Measurements from ENCODE around the gene VCL.

DNA sequence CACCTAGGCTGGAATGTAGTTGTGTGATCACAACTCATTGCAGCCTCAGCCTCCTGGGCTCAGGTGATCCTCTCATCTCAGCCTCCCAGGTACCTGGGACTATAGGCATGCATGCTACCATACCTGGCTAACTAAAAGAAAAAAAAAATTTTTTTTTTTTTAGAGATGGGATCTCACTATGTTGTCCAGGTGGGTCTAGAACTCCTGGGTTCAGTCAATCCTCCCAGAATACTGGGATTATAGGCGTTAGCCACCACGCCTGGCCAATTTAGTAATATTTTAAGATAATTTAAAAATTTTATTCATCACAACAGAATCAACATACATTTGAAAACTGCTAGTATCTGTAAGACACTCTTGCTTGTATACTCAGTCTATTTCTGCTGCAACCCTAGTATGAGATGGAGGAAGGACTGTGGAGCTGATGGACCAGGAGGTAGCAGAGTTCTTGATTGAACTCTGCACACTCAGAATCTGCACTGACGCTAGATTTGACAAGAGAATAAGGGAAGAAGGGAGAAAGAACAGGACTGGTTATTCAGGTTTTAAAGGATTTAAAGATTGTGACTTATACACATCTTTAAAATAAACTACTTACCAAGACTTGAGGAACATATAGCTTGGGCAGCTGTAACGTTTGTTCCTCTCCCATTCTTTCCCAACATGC lies 57.6 kb downstream of the VCL start:
- TF ChIP-seq, protein P1, sequence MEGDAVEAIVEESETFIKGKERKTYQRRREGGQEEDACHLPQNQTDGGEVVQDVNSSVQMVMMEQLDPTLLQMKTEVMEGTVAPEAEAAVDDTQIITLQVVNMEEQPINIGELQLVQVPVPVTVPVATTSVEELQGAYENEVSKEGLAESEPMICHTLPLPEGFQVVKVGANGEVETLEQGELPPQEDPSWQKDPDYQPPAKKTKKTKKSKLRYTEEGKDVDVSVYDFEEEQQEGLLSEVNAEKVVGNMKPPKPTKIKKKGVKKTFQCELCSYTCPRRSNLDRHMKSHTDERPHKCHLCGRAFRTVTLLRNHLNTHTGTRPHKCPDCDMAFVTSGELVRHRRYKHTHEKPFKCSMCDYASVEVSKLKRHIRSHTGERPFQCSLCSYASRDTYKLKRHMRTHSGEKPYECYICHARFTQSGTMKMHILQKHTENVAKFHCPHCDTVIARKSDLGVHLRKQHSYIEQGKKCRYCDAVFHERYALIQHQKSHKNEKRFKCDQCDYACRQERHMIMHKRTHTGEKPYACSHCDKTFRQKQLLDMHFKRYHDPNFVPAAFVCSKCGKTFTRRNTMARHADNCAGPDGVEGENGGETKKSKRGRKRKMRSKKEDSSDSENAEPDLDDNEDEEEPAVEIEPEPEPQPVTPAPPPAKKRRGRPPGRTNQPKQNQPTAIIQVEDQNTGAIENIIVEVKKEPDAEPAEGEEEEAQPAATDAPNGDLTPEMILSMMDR (IDR thresholded peaks at IDR 0.05) = no peak
- TF ChIP-seq POLR2AphosphoS5 (IDR thresholded peaks at IDR 0.05) = no peak

All from suprapubic skin (tissue), 3 donors.